Measurements from ENCODE around the gene CXADR. TPM values are rescaled to one million over a fixed set of nuclear protein-coding genes. Genes with fewer than 3 reads are reported as not detected.

CXADR gene
- total and polyA plus RNA-seq, 9 of the 15 experiments (the other 6 are each of a cell fraction or from before 2014, with no cell fraction given): 0.01 to 0.41 (median 0.14) TPM

DNA sequence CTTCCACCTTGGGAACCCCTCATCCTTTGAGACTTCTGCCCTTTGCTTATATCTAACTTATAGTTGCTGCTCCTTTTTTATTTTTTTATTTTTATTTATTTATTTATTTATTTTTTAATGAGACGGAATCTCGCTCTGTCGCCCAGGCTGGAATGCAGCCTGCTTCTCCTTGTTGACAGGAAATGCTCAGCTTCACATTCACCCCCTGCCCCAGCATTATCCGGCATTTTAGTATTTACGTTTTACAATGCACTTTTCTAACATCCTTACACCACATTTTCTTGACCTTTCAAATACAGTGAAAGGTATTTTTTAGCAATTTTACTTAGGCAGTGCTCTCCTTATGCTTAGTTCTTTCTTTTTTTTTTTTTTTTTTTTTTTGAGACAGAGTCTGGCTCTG, 14.9 kb downstream of the CXADR start (continued):
- TF ChIP-seq PHF8 (IDR thresholded peaks at IDR 0.05; ENCODE audit: borderline replicate concordance, low read length) (no peak), GTF2A2 (tag; IDR thresholded peaks at IDR 0.05) (no peak), ZFP30 (CRISPR knock-in tag; IDR thresholded peaks at IDR 0.05; ENCODE audit: borderline replicate concordance) (no peak), KLF16 (IDR thresholded peaks at IDR 0.05) (no peak)

DNA sequence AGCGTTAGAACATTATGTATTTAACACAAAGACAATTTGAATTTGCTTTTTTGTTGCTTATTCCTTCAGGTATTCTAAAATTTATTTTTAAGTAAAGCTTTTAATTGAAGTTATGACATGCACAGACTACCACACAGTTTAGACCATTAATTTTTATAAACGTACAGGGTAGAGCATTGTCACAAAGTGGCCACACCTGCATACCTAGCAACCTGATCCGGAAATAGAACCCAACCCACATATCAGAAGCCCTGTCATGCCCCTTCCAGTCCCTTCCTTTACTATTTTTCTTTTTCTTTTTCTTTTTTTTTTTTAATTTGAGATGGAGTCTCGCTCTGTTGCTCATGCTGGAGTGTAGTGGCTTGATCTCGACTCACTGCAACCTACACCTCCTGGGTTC, 16.8 kb downstream of the CXADR start:
- in situ Hi-C loops (cut with MboI): no loop called here
- DNase-seq (ENCODE audit: extremely low read depth in 1 of 4, low spot score in 3 of 4) (no peak), FAIRE-seq (no peak), ATAC-seq (no peak)
- Histone ChIP-seq H3K79me2 (ENCODE audit: control insufficient read depth, insufficient read depth, low read length) (no peaks in the 10 kb centered on the region), H3K9me1 (ENCODE audit: control insufficient read depth, insufficient read depth, low read length) (no peaks in the 10 kb centered on the region), H3K4me1 (replicated peaks in 1 of 2; ENCODE audit: control insufficient read depth in 2 of 2, insufficient read depth in 2 of 2, low read length in 2 of 2) (no peaks in the 10 kb centered on the region), H3K9me3 (replicated peaks; ENCODE audit: control insufficient read depth, insufficient read depth, low read depth, low read length) (no peaks in the 10 kb centered on the region), H4K20me1 (replicated peaks; ENCODE audit: control insufficient read depth, insufficient read depth, low read length) (no peaks in the 10 kb centered on the region), H3K27me3 (ENCODE audit: control insufficient read depth in 2 of 2, insufficient read depth in 2 of 2, low read length in 2 of 2) (no peaks in the 10 kb centered on the region), H3K4me3 (no peak overlapping the region), H3K9ac (ENCODE audit: insufficient read depth in 1 of 2, low read depth in 2 of 2, low read length in 2 of 2) (no peak overlapping the region), H3K36me3 (ENCODE audit: control insufficient read depth, insufficient read depth, low read length) (no peaks in the 10 kb centered on the region), H3K4me2 (ENCODE audit: insufficient read depth, low read length) (no peak overlapping the region), H3K27ac (ENCODE audit: extremely low read depth, low read depth, low read length) (no peak overlapping the region), H2AFZ (ENCODE audit: low read depth, low read length) (no peak overlapping the region)
- BruUV-seq (replicated peaks): no TSS peak
- WGBS (ENCODE audit: insufficient coverage, low coverage, missing lambda C conversion rate): 1% methylated on average over 5 of the region's 5 CpGs
- intact Hi-C loops (cut with micrococcal nuclease): no loop called here
- TF ChIP-seq C11orf30 (IDR thresholded peaks at IDR 0.05; ENCODE audit: low read depth): no peak
- TF ChIP-seq HDAC3 (IDR thresholded peaks at IDR 0.05; ENCODE audit: borderline replicate concordance, partially characterized antibody): no peak
- TF ChIP-seq SNRNP70 (optimal IDR thresholded peaks at IDR 0.05; ENCODE audit: low read depth, low read length): no peak
- TF ChIP-seq, protein P1, sequence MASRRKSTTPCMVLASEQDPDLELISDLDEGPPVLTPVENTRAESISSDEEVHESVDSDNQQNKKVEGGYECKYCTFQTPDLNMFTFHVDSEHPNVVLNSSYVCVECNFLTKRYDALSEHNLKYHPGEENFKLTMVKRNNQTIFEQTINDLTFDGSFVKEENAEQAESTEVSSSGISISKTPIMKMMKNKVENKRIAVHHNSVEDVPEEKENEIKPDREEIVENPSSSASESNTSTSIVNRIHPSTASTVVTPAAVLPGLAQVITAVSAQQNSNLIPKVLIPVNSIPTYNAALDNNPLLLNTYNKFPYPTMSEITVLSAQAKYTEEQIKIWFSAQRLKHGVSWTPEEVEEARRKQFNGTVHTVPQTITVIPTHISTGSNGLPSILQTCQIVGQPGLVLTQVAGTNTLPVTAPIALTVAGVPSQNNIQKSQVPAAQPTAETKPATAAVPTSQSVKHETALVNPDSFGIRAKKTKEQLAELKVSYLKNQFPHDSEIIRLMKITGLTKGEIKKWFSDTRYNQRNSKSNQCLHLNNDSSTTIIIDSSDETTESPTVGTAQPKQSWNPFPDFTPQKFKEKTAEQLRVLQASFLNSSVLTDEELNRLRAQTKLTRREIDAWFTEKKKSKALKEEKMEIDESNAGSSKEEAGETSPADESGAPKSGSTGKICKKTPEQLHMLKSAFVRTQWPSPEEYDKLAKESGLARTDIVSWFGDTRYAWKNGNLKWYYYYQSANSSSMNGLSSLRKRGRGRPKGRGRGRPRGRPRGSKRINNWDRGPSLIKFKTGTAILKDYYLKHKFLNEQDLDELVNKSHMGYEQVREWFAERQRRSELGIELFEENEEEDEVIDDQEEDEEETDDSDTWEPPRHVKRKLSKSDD (conservative IDR thresholded peaks at IDR 0.05; ENCODE audit: low read length): no peak
- TF ChIP-seq SMAD3 (CRISPR knock-in tag; conservative IDR thresholded peaks at IDR 0.05): no peak
- TF ChIP-seq, protein P2, sequence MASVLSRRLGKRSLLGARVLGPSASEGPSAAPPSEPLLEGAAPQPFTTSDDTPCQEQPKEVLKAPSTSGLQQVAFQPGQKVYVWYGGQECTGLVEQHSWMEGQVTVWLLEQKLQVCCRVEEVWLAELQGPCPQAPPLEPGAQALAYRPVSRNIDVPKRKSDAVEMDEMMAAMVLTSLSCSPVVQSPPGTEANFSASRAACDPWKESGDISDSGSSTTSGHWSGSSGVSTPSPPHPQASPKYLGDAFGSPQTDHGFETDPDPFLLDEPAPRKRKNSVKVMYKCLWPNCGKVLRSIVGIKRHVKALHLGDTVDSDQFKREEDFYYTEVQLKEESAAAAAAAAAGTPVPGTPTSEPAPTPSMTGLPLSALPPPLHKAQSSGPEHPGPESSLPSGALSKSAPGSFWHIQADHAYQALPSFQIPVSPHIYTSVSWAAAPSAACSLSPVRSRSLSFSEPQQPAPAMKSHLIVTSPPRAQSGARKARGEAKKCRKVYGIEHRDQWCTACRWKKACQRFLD (CRISPR knock-in tag; IDR thresholded peaks at IDR 0.05): no peak
- TF ChIP-seq, protein P3, sequence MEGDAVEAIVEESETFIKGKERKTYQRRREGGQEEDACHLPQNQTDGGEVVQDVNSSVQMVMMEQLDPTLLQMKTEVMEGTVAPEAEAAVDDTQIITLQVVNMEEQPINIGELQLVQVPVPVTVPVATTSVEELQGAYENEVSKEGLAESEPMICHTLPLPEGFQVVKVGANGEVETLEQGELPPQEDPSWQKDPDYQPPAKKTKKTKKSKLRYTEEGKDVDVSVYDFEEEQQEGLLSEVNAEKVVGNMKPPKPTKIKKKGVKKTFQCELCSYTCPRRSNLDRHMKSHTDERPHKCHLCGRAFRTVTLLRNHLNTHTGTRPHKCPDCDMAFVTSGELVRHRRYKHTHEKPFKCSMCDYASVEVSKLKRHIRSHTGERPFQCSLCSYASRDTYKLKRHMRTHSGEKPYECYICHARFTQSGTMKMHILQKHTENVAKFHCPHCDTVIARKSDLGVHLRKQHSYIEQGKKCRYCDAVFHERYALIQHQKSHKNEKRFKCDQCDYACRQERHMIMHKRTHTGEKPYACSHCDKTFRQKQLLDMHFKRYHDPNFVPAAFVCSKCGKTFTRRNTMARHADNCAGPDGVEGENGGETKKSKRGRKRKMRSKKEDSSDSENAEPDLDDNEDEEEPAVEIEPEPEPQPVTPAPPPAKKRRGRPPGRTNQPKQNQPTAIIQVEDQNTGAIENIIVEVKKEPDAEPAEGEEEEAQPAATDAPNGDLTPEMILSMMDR (IDR thresholded peaks at IDR 0.05 in 2 of 3, conservative IDR thresholded peaks at IDR 0.05 in 1 of 3; ENCODE audit: insufficient read depth in 2 of 3, low read depth in 1 of 3, low read length in 3 of 3): no peak
- ChIA-PET CTCF (ENCODE audit: low intra/inter-chr PET ratio) (no interaction called here), POLR2A (no interaction called here)

Measured in K562 (cell line).